Stimulated activated naive CD8-positive, alpha-beta T cell treated with anti-CD3 and anti-CD28 coated beads, Interleukin-15, amount 100 ng/mL, for 72 hours (primary cell): ENCODE results near the gene EML2.
"Not testable (repeated sequence)": the region's sequence is repeated elsewhere in the genome, so short reads cannot be mapped to it uniquely, and the experiment has no call there.

Source experiments
- ATAC-seq: fragments of 150-1000 bp; cut with Tn5 transposase; 2 replicates; pipeline ENCODE4 v1.10.0; 2021; ENCODE audit warnings: mild to moderate bottlenecking, moderate library complexity
- DNase-seq, 2 donors: peaks; one replicate each; pipeline ENCODE4 v3.0.0; 2021 to 2022
- H3K27ac Mint-ChIP-seq, 2 donors: one replicate each; pipeline ENCODE4 v1.8.0; 2022; ENCODE audit warnings: mild to moderate bottlenecking in 2 of 2, mixed read lengths in 2 of 2, moderate library complexity in 2 of 2
- H3K27me3 Mint-ChIP-seq: one replicate; pipeline ENCODE4 v1.8.0; 2022; ENCODE audit warnings: mixed read lengths
- H3K4me1 Mint-ChIP-seq: one replicate; pipeline ENCODE4 v1.8.0; 2022; ENCODE audit warnings: mild to moderate bottlenecking, mixed read lengths
- H3K4me3 Mint-ChIP-seq, 2 donors: one replicate each; pipeline ENCODE4 v1.8.0; 2022; ENCODE audit warnings: mild to moderate bottlenecking in 2 of 2, mixed read lengths in 2 of 2, moderate library complexity in 1 of 2
- H3K9me3 Mint-ChIP-seq, 2 donors: one replicate each; pipeline ENCODE4 v1.8.0; 2022; ENCODE audit warnings: mixed read lengths in 2 of 2

The EML2 gene

DNA sequence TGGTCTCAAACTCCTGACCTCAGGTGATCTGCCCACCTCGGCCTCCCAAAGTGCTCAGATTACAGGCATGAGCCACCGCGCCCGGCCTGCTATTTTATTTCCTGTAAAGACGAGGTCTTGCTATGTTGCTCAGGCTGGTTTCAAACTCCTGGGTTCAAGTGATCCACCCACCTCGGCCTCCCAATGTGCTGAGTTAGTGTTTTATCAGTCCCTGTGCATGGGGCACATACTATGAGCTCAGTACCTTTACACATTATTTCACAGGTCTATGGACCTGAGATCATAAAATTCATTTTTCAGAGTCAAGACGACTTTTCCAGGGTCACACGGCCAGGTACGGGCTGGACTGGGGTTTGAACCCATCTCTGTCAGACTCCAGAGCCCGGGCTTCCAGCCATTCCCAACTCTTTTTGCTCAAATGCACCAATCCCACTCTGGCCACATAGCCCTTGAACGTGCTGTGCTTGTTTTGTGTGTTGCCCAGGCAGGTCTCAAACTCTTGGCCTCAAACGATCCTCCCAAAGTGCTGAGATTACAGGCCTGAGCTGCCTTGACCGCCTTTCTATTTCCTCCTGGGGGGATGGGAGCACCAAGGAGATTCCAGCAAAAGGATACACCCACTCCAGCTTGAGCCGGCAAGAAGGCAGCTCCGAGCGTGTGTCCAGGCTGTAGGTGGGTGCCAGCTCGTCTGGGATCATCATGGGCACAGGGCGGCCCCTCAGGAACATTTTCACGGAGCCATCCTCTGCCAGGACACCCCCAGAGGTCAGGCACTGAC is 1.1 kb downstream of the EML2 start:
- H3K9me3 Mint-ChIP-seq = no peaks in the 10 kb centered on the region
- H3K27ac Mint-ChIP-seq = peak overlapping the region in 1 of 2 donors; percentile 94
- no peaks in the 10 kb centered on the region for H3K27me3 Mint-ChIP-seq
- H3K4me3 Mint-ChIP-seq = peak overlapping the region; percentile 98
- DNase-seq (no peak), ATAC-seq (no peak)
- H3K4me1 Mint-ChIP-seq = peaks cover 41% of the 10 kb centered on the region

DNA sequence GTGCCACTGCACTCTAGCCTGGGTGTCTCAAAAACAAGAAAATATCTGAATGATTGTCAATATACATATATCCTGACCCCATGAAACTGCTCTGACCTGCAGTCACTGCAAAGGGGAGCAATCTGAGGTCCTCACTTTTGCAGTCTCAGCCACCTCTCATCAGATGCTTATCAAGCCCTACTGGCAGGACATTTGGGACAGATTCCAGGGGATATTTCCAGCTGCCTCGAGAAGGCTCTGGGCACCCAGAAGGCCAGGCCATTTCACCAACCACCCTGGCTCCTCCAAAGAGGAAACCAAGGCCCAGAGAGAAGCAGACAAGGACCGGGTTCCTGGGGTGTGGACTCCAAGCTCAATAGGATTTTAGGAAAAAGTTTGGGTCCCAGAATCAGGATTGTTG is 2.3 kb downstream of the EML2 start:
- ATAC-seq (no peak), DNase-seq (no peak)
- peaks cover 44% of the 10 kb centered on the region for H3K4me1 Mint-ChIP-seq
- H3K9me3 Mint-ChIP-seq = no peaks in the 10 kb centered on the region
- no peak overlapping the region for H3K27ac Mint-ChIP-seq
- H3K4me3 Mint-ChIP-seq = no peak overlapping the region
- H3K27me3 Mint-ChIP-seq = no peaks in the 10 kb centered on the region

DNA sequence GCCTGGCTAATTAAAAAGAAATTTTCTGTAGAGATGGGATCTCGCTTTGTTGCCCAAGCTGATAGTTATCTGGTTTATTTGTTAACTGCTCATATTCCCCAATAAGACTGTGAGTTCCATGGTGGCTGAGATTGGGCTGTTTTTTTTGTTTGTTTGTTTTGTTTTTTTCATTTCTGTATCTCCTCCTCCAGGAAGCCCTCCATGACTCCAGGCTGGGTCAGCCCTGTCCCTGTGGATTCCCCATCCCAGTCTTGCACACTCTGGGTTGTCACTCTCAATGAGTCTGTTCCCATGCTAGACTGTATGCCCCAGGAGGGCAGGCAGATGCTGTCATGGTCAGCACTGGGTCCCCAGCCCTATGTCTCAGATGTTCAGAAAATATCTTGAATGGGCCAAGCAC is 2.9 kb downstream of the EML2 start:
- DNase-seq (no peak), ATAC-seq (no peak)
- Mint-ChIP-seq H3K4me3 (no peak overlapping the region), H3K27ac (no peak overlapping the region), H3K9me3 (no peaks in the 10 kb centered on the region), H3K27me3 (no peaks in the 10 kb centered on the region), H3K4me1 (peaks cover 39% of the 10 kb centered on the region)

DNA sequence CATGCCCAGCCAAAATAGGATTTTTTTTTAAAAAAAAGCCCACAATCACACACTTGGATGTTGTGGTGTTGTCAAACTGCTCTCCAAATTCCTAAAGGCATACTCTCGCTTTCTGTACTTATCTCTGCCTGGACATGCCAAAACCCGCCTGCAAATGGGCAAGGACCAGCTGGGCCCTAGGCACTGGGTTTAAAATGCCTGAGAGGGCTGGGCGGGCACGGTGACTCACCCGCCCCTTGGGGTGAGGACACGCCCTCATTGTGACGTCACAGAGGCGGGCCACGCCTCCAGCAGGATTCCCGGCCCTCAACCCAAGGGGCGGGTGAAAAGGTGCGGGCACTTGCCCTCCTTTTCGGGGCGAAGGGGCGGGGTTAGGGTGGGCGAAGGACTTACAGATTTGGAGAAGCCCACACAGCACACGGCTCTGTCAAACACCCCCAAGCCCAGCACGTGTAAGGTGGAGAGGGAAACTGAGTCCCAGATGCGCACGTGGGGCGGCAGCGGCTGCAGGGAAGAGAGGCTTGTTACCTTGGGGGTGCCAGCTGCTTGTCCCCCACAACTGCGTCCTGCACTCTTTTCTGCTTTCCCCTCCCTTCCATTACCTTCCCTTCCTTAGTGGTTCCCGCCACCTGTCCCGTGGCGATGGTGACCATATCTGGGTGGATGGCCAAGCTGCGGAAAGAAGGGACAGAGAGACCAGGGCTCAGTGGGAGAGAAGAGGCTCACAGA is 6.6 kb downstream of the EML2 start:
- Mint-ChIP-seq H3K4me1 (peaks cover 26% of the 10 kb centered on the region), H3K9me3 (no peaks in the 10 kb centered on the region), H3K4me3 (no peak overlapping the region), H3K27ac (peak overlapping the region in 1 of 2 donors; percentile 93), H3K27me3 (no peaks in the 10 kb centered on the region)
- DNase-seq (peak in 1 of 2 donors; percentile 51), ATAC-seq (no peak)

DNA sequence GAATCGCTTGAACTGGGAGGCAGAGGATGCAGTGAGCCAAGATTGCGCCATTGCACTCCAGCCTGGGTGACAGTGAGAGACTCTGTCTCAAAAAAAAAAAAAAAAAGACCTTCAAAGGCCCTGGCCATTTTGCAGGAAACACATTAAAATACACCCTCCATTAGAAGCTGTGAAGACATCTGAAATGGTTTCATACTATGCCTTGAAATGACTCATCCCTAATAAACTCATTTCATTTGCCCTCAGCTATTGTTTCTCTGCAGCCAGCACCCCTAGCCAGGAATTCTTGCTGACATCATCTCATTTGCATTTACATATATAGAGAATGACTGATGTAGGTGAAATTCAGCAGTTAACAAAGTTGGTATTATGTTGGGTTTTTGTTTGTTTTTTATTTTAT is 8.7 kb downstream of the EML2 start:
- H3K27ac Mint-ChIP-seq = peak overlapping the region in 1 of 2 donors; percentile 93
- ATAC-seq (peak; percentile 96), DNase-seq (peak in 1 of 2 donors; percentile 73)
- no peaks in the 10 kb centered on the region for H3K27me3 Mint-ChIP-seq
- H3K4me1 Mint-ChIP-seq = peaks cover 31% of the 10 kb centered on the region
- no peaks in the 10 kb centered on the region for H3K9me3 Mint-ChIP-seq
- H3K4me3 Mint-ChIP-seq = peak overlapping the region in 1 of 2 donors; percentile 49

DNA sequence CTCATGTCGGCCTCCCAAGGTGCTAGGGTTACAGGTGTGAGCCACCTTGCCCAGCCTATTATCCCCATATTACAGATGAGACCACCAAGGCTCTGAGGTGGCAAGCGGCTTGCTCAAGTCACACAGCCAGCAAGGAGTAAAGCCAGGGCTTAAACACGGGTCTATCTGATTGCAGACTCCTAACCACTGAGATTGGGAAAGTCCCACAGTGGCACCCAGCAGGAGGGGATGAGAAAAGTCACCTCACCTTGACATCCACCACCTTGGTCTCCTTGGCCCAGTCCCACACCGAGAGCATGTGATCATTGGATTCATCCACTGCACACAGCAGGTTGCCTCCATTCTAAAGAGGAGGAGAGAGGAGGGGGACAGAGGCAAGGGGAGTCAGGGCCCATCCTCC is 9.5 kb downstream of the EML2 start:
- Mint-ChIP-seq H3K9me3 (no peaks in the 10 kb centered on the region), H3K4me1 (peaks cover 38% of the 10 kb centered on the region), H3K27me3 (no peaks in the 10 kb centered on the region), H3K27ac (peak overlapping the region; percentile 85 to 93), H3K4me3 (peak overlapping the region; percentile 33 to 72)
- ATAC-seq (peak; percentile 52), DNase-seq (peak in 1 of 2 donors; percentile 39)

DNA sequence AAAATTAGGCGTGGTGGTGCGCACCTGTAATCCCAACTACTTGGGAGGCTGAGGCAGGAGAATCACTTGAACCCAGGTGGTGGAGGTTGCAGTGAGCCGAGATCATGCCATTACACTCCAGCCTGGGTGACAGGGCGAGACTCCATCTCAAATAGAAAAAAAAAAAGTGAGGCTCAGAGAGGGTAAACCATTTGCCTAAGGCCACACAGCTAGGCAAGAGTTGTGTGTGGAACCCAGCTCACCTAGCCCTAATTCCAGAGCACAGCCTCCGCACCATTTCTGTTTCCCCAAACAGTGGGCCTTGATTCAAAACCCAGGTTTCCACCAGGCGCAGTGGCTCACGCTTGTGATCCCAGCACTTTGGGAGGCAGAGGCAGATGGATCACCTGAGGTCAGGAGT is 11.0 kb downstream of the EML2 start:
- DNase-seq, H3K27me3 Mint-ChIP-seq, H3K9me3 Mint-ChIP-seq, H3K4me3 Mint-ChIP-seq, ATAC-seq: not testable (repeated sequence)
- Mint-ChIP-seq H3K4me1 (peaks cover 39% of the 10 kb centered on the region), H3K27ac (peak overlapping the region in 1 of 2 donors; percentile 69)

DNA sequence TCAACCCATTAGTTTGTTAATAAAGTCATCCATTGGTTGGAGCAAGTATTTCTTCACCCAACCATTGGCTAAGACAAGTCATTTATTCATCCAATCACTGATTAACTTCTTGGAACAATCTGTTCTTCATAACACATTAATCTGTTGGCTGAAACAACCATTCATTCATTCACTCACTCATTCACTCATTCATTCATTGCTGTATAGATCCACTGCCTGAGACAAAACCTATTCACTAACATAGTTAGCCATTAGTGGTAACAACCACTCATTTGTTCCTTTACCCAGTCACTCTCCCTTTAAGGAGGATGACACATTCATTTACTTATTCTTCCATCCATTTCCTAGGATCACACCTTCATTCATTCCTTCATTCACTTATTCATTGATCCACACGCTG is 15.2 kb downstream of the EML2 start:
- ATAC-seq (no peak), DNase-seq (no peak)
- Mint-ChIP-seq H3K27ac (peak overlapping the region in 1 of 2 donors; percentile 79), H3K4me3 (no peak overlapping the region), H3K27me3 (no peaks in the 10 kb centered on the region), H3K4me1 (peaks cover 14% of the 10 kb centered on the region), H3K9me3 (peaks cover 0 to 4% of the 10 kb centered on the region in 2 donors)

DNA sequence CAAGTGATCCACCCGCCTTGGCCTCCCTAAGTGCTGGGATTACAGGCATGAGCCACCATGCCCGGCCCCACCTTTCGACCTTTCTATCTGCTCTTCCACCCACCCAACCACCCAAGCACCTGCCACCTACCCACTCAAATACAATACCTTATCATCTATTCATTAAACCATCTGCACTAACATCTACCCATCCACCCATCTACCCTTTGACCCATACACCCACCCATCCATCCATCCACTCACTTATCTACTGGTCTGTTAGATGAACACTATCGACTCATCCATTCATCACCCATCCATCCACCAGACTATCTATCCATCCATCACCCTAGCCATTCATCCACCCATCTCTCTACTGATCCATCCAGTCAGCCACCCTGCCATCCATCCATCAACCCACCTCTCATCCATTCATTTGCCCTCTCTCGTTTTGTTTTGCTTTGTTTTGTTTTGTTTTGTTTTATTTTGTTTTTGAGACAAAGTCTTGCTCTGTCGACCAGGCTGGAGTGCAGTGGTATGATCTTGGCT is 17.2 kb downstream of the EML2 start:
- no peak for DNase-seq
- Mint-ChIP-seq H3K4me3 (no peak overlapping the region), H3K27me3 (no peaks in the 10 kb centered on the region), H3K4me1 (peaks cover 14% of the 10 kb centered on the region), H3K9me3 (peaks cover 0 to 4% of the 10 kb centered on the region in 2 donors), H3K27ac (no peak overlapping the region)
- no peak for ATAC-seq

DNA sequence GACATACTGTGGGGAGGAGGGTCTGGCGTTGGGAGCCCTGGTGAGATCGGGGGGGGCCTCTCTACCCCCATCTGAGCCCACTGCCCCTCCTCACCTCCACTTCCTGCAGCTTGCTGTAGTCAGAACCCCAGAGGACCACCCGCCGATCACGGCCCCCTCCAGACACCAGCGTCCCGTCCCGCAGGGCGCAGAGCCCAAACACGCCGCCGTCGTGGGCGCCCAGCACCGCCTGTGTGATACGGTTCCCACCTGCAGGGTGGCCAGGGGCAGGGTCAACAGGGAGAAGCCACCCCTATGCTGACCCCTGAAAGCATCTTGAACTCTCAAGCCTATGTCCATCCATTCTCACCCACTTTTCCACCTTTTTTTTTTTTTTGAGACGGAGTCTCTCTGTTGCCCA is 17.8 kb downstream of the EML2 start:
- Mint-ChIP-seq H3K4me3 (no peak overlapping the region), H3K27me3 (no peaks in the 10 kb centered on the region), H3K4me1 (peaks cover 18% of the 10 kb centered on the region), H3K9me3 (peaks cover 0 to 4% of the 10 kb centered on the region in 2 donors), H3K27ac (no peak overlapping the region)
- ATAC-seq (peak; percentile 39), DNase-seq (no peak)

DNA sequence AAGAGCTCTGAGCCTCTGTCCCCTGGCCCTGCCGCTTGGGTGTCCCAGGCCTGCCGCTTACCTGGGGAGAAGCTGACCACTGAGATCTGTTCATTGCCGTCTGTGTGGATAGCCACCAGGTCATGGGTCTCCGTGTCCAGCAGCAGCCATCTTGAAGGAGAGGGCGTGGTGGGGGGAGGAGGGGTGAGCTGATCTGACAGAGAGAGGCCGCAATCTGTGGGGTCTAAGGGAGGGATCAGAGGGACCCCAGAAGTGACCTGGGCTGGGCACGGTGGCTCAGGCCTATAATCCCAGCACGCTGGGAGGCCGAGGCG is 22.5 kb downstream of the EML2 start:
- Mint-ChIP-seq H3K4me3 (no peak overlapping the region), H3K27ac (no peak overlapping the region), H3K4me1 (peaks cover 31% of the 10 kb centered on the region), H3K9me3 (no peaks in the 10 kb centered on the region), H3K27me3 (no peaks in the 10 kb centered on the region)
- ATAC-seq = no peak
- DNase-seq = no peak

DNA sequence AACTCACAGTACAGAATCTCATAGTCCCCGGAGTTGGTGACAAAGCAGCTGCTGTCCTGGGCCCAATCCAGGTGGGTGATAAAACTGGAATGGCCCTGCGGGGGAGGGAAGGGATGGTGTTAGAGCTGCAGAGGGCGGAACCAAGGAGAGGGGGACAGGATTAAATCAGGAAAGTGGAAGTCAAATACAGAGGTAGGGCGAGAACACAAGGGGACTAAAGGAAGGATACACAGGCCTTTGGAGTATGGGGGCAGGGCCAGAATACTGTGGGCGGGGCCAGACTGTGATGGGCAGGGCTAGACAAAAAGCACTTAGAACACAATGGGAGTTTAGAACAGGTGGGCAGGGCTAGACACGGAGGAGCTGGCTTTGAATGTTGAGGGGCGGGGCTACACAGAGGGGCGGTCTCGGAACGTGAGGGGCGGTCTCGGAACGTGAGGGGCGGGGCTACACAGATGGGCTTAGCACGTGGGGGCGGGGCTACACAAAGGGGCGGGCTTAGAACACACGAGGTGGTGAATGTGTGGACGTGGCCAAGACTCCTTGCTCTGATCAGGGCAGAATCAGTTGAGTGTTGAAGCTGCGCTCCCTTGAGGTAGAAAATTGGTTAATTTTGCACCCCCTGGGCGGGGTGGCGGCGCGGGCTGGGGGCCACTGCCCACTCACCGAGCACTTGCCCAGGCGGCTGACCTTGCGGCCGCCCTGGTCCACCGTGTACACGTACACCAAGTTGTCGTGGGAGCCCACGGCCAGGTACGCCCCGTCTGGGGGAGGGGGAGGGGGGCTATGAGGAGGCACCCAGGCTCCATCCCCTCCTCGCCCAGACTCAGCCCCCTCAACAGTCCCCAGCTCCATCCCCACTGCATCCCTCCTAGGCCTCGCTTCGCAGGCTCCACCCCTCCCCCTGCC is 23.1 kb downstream of the EML2 start:
- Mint-ChIP-seq H3K9me3 (no peaks in the 10 kb centered on the region), H3K4me1 (peaks cover 31% of the 10 kb centered on the region), H3K4me3 (no peak overlapping the region), H3K27me3 (no peaks in the 10 kb centered on the region), H3K27ac (peak overlapping the region in 1 of 2 donors; percentile 33)
- DNase-seq (peak; percentile 74 to 78), ATAC-seq (peak; percentile 66)

DNA sequence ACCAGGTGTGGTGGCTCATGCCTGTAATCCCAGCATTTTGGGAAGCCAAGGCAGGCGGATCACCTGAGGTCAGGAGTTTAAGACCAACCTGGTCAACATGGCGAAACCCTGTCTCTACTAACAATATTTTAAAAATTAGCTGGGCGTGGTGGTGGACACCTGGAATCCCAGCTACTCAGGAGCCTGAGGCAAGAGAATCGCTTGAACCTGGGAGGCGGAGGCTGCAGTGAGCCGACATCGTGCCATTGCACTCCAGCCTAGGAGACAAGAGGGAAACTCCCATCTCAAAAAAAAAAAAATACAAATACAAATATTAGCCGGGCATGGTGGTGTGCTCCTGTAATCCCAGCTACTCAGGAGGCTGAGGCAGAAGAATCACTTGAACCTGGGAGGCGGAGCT is 24.1 kb downstream of the EML2 start:
- not testable (repeated sequence) for H3K27ac Mint-ChIP-seq, H3K9me3 Mint-ChIP-seq, H3K27me3 Mint-ChIP-seq, DNase-seq, ATAC-seq
- Mint-ChIP-seq H3K4me1 (peaks cover 31% of the 10 kb centered on the region), H3K4me3 (peak overlapping the region in 1 of 2 donors; percentile 60)

DNA sequence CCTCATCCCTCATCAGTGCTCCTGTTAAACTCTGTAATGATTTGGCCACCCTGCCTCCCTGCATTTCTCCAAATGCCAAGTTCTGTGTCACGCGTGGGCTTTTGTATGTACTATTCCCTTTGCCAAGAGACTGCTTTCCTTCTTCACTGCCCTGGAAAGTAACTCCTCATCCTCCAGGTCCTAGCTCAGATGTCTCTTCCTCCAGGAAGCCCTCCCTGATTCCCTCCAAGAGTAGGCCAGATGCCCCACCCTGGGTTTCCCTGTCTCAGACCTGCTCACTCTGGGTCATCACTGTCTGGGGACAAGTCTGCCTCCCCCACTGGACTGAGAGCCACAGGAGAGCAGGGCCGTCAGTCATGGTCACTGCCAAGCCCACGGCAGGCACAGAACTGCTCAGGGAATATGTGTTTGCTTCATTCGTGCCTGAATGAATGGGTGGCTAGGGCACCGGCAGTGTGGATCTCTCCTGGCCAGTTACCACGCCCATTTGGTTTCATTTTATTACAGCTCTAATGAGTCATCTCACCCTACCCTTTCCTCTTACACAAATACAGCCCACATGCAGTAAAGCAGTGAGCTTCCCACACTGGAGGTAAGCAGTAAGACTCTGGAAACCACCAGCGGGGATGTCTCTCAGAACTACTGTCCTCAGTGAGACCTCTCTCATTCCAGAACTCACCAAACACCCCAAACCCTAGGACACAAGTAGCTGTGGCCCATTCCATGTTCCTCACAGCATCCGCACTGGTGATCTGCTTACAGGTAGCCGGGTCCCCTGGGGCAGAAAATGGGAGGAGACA is 25.1 kb downstream of the EML2 start:
- Mint-ChIP-seq H3K27me3 (no peaks in the 10 kb centered on the region), H3K4me1 (peaks cover 31% of the 10 kb centered on the region), H3K4me3 (peak overlapping the region; percentile 52 to 60), H3K9me3 (peaks cover 7 to 8% of the 10 kb centered on the region in 2 donors), H3K27ac (peak overlapping the region; percentile 94 to 95)
- ATAC-seq (peak; percentile 95), DNase-seq (peak in 1 of 2 donors; percentile 66)

DNA sequence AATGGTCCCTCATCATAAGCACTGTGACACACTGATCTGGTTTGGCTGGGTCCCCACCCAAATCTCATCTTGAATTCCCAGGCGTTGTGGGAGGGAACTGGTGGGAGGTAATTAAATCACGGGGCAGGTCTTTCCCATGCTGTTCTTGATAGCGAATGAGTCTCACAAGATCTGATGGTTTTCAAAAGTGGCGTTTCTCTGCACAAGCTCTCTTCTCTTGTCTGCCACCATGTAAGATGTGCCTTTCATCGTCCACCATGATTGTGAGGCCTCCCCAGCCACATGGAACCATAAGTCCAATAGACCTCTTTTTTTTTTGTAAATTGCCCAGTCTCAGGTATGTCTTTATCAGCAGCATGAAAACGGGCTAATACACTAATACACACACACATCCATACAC is 30.2 kb downstream of the EML2 start:
- no peak overlapping the region for H3K4me3 Mint-ChIP-seq
- ATAC-seq = no peak
- DNase-seq = no peak

More for the DNA sequence above, 30.2 kb downstream of the EML2 start:
- Mint-ChIP-seq H3K9me3 (peaks cover 12 to 13% of the 10 kb centered on the region in 2 donors), H3K4me1 (peaks cover 18% of the 10 kb centered on the region), H3K27ac (peak overlapping the region in 1 of 2 donors; percentile 50), H3K27me3 (no peaks in the 10 kb centered on the region)
